Epithelial cell of esophagus (primary cell): ENCODE data around the gene RUNX3.

ENCODE experiments used
- DNase-seq: peaks from one replicate; pipeline ENCODE4 v3.0.0; 2010; ENCODE audit warnings: low read depth
- H3K4me3 ChIP-seq: 2 replicates; pipeline ENCODE4 v1.5.1; 2011; ENCODE audit warnings: mild to moderate bottlenecking, low read length, control low read depth
- CTCF ChIP-seq: IDR thresholded peaks from 2 replicates; pipeline ENCODE4 v1.5.1; 2011; ENCODE audit warnings: low read depth, mild to moderate bottlenecking, low read length, control low read depth, inconsistent platforms; ENCODE audit not compliant: insufficient read depth; ENCODE audit errors: missing control alignments

Gene RUNX3

GRCh38 chr1:24898152-24898908 lies 31.7 kb downstream of the RUNX3 start:
- peak; percentile 49 for DNase-seq
- peak; percentile 84 for TF ChIP-seq CTCF
- no peak overlapping the region for H3K4me3 ChIP-seq

- TF ChIP-seq CTCF = no peak
- DNase-seq = no peak
- no peak overlapping the region for H3K4me3 ChIP-seq
These were observed 32.6 kb downstream of the RUNX3 start for GRCh38 chr1:24897263-24898151.

- TF ChIP-seq CTCF = no peak
- no peak overlapping the region for H3K4me3 ChIP-seq
- peak; percentile 39 for DNase-seq
These were observed 33.3 kb downstream of the RUNX3 start for GRCh38 chr1:24896596-24897262.

- no peak for DNase-seq
These were observed 33.9 kb downstream of the RUNX3 start for GRCh38 chr1:24896176-24896575.

GRCh38 chr1:24895511-24895910 lies 34.6 kb downstream of the RUNX3 start:
- DNase-seq = no peak
- no peak overlapping the region for H3K4me3 ChIP-seq
- no peak for TF ChIP-seq CTCF

More at GRCh38 chr1:24896176-24896575, 33.9 kb downstream of the RUNX3 start:
- no peak overlapping the region for H3K4me3 ChIP-seq
- TF ChIP-seq CTCF = no peak

- no peak for TF ChIP-seq CTCF
- no peak for DNase-seq
- H3K4me3 ChIP-seq = no peak overlapping the region
These were observed 36.1 kb downstream of the RUNX3 start for GRCh38 chr1:24894002-24894401.
